HG02870 (cell line): ENCODE measurements around the gene NFKB2.

Source experiments
- ATAC-seq: cut with Tn5 transposase; IDR thresholded peaks from one replicate; pipeline ENCODE4 v1.9.1; 2021; ENCODE audit warnings: mild to moderate bottlenecking, moderate library complexity; ENCODE audit not compliant: unreplicated experiment

The NFKB2 gene

GRCh38 chr10:102395400-102396316 is at the start of gene NFKB2:
Gene NFKB2, plus strand, starts transcription at chr10:102395705. Its CDS starts 255 bp downstream, at chr10:102395960.
- no peak for ATAC-seq

- ATAC-seq: no peak
Observed at GRCh38 chr10:102347236-102347828, 48.2 kb upstream of the NFKB2 start.

GRCh38 chr10:102352066-102352715 is 43.3 kb upstream of the NFKB2 start:
- ATAC-seq: no peak

- no peak for ATAC-seq
Observed at GRCh38 chr10:102354451-102354850, 41.1 kb upstream of the NFKB2 start.

- ATAC-seq: no peak
Observed at GRCh38 chr10:102358712-102359382, 36.7 kb upstream of the NFKB2 start.

- ATAC-seq: no peak
Observed at GRCh38 chr10:102367441-102367840, 28.1 kb upstream of the NFKB2 start.

- no peak for ATAC-seq
Observed at GRCh38 chr10:102368077-102368476, 27.4 kb upstream of the NFKB2 start.

- ATAC-seq: no peak
Observed at GRCh38 chr10:102371295-102371694, 24.2 kb upstream of the NFKB2 start.

- ATAC-seq: no peak
Observed at GRCh38 chr10:102375250-102375649, 20.3 kb upstream of the NFKB2 start.

- no peak for ATAC-seq
Observed at GRCh38 chr10:102375867-102376266, 19.6 kb upstream of the NFKB2 start.

- no peak for ATAC-seq
Observed at GRCh38 chr10:102376901-102377300, 18.6 kb upstream of the NFKB2 start.

- ATAC-seq: no peak
Observed at GRCh38 chr10:102379383-102379782, 16.1 kb upstream of the NFKB2 start.

- no peak for ATAC-seq
Observed at GRCh38 chr10:102381983-102382382, 13.5 kb upstream of the NFKB2 start.

GRCh38 chr10:102382871-102383270 is 12.6 kb upstream of the NFKB2 start:
- no peak for ATAC-seq

GRCh38 chr10:102384053-102384452 is 11.5 kb upstream of the NFKB2 start:
- no peak for ATAC-seq

- ATAC-seq: no peak
Observed at GRCh38 chr10:102384606-102385429, 10.7 kb upstream of the NFKB2 start.

- no peak for ATAC-seq
Observed at GRCh38 chr10:102389894-102390293, 5.6 kb upstream of the NFKB2 start.

- ATAC-seq: no peak
Observed at GRCh38 chr10:102392306-102392705, 3.2 kb upstream of the NFKB2 start.

- no peak for ATAC-seq
Observed at GRCh38 chr10:102393411-102394078, 2.0 kb upstream of the NFKB2 start.
